GM12878 (cell line): ENCODE data around the gene PGLYRP2. TPM values are rescaled to one million over a fixed set of nuclear protein-coding genes. Genes with fewer than 3 reads are reported as not detected.

Experiments used
- ATAC-seq: fragments of 200-7000 bp; cut with Tn5 transposase; 3 replicates; pipeline ENCODE4 v1.9.1; 2020; ENCODE audit warnings: mild to moderate bottlenecking, moderate library complexity
- BruUV-seq: library from RNA; stranded (reverse); fragments of 400-500 nt; replicated peaks from 2 replicates; lab custom pipeline; 2021; lab: Mats Ljungman, UMichigan
- CTCF ChIA-PET: fragments of 300-600 bp; sonication (Branson Sonifier 250); formaldehyde crosslinking; extraction: SDS; loops from one replicate; lab custom pipeline; 2021; ENCODE audit warnings: inconsistent platforms; lab: Yijun Ruan, JAX
- POLR2A ChIA-PET: fragments of 350-600 bp; formaldehyde crosslinking; extraction: SDS; loops from one replicate; lab custom pipeline; 2021; ENCODE audit warnings: inconsistent platforms; lab: Charles Lee
- RAD21 ChIA-PET: fragments of 300-600 bp; sonication (Branson Sonifier 250); formaldehyde crosslinking; loops from one replicate; lab custom pipeline; 2023; ENCODE audit warnings: antibody characterized with exemption; ENCODE audit not compliant: unreplicated experiment; lab: Charles Lee
- SMC1A ChIA-PET: fragments of 300-600 bp; sonication (Branson Sonifier 250); formaldehyde crosslinking; loops from one replicate; lab custom pipeline; 2023; ENCODE audit not compliant: unreplicated experiment, uncharacterized antibody; lab: Charles Lee
- DNase-seq: peaks from one replicate; pipeline ENCODE4 v3.0.0-alpha.2; 2011; ENCODE audit warnings: low read depth, low spot score
- FAIRE-seq: peaks from 3 replicates; lab custom pipeline; 2011; peaks lifted over from hg19 to GRCh38; lab: Jason Lieb, UNC
- H2AFZ ChIP-seq: 2 replicates; pipeline ENCODE4 v1.6.0; 2011; ENCODE audit warnings: low read depth, low read length, control low read depth; ENCODE audit not compliant: control insufficient read depth
- H3K27ac ChIP-seq: 2 replicates; pipeline ENCODE4 v1.5.1; 2011; ENCODE audit warnings: control low read depth; ENCODE audit not compliant: control insufficient read depth, insufficient read depth
- H3K27me3 ChIP-seq, 2 experiments: replicated peaks in 1 of 2; 2 replicates each; pipeline versions ENCODE4 v1.6.0 to v1.6.1; 2011; ENCODE audit warnings: low read length in 1 of 2; ENCODE audit not compliant: control insufficient read depth in 2 of 2, insufficient read depth in 2 of 2
- H3K36me3 ChIP-seq, 2 experiments: 2 replicates each; pipeline ENCODE4 v1.5.1; 2011; ENCODE audit warnings: low read length in 1 of 2; ENCODE audit not compliant: control insufficient read depth in 2 of 2, insufficient read depth in 2 of 2
- H3K4me1 ChIP-seq: 2 replicates; pipeline ENCODE4 v1.6.1; 2011; ENCODE audit warnings: mild to moderate bottlenecking, low read length, moderate library complexity, mixed read lengths; ENCODE audit not compliant: control insufficient read depth, insufficient read depth
- H3K4me2 ChIP-seq: 2 replicates; pipeline ENCODE4 v1.6.0; 2011; ENCODE audit warnings: control low read depth; ENCODE audit not compliant: control insufficient read depth, insufficient read depth
- H3K4me3 ChIP-seq: fragments of 200-600 bp; sonication (generic); 2 replicates; pipeline ENCODE4 v1.5.1; 2016
- H3K79me2 ChIP-seq: 2 replicates; pipeline ENCODE4 v1.6.0; 2011; ENCODE audit warnings: low read length; ENCODE audit not compliant: control insufficient read depth, insufficient read depth
- H3K9ac ChIP-seq: 2 replicates; pipeline ENCODE4 v1.8.0; 2011; ENCODE audit warnings: low read length, control low read depth, mixed read lengths; ENCODE audit not compliant: control insufficient read depth, insufficient read depth
- H3K9me3 ChIP-seq: replicated peaks from 3 replicates; pipeline ENCODE4 v1.5.1; 2011; ENCODE audit warnings: mild to moderate bottlenecking, low read length; ENCODE audit not compliant: control insufficient read depth, insufficient read depth
- H4K20me1 ChIP-seq: 2 replicates; pipeline ENCODE4 v1.6.0; 2011; ENCODE audit not compliant: control insufficient read depth, insufficient read depth
- ATF3 ChIP-seq: IDR thresholded peaks from 2 replicates; pipeline ENCODE4 v1.6.1; 2011; ENCODE audit warnings: low read depth, mild to moderate bottlenecking, low read length, moderate library complexity, borderline replicate concordance; ENCODE audit errors: extremely low read depth
- ATF7 ChIP-seq: fragments of 450-650 bp; IDR thresholded peaks from 2 replicates; pipeline ENCODE4 v1.6.1; 2016; ENCODE audit warnings: low read depth, mild to moderate bottlenecking
- BHLHE40 ChIP-seq, 2 experiments: fragments of 450-650 bp in 1 of 2; IDR thresholded peaks; 2 replicates each; pipeline ENCODE4 v1.6.1; 2011 to 2017; ENCODE audit warnings: low read depth in 2 of 2, borderline replicate concordance in 1 of 2, improper control_type of control experiment in 1 of 2, low read length in 1 of 2, mild to moderate bottlenecking in 1 of 2
- ELK1 ChIP-seq: IDR thresholded peaks from 2 replicates; pipeline ENCODE4 v1.6.1; 2012; ENCODE audit warnings: low read depth, low read length, improper control_type of control experiment
- LARP7 ChIP-seq: fragments of 450-650 bp; IDR thresholded peaks from 2 replicates; pipeline ENCODE4 v1.6.1; 2017; ENCODE audit warnings: mild to moderate bottlenecking
- MXI1 ChIP-seq: fragments of 150-350 bp; IDR thresholded peaks from 2 replicates; pipeline ENCODE4 v1.6.1; 2011; ENCODE audit warnings: low read depth, mild to moderate bottlenecking, inconsistent platforms, low read length, improper control_type of control experiment
- NFYB ChIP-seq: IDR thresholded peaks from 2 replicates; pipeline ENCODE4 v1.6.1; 2011; ENCODE audit warnings: low read depth, mild to moderate bottlenecking, low read length, improper control_type of control experiment, moderate library complexity; ENCODE audit not compliant: insufficient read depth
- POLR2A ChIP-seq: IDR thresholded peaks from 2 replicates; pipeline ENCODE4 v1.6.1; 2011; ENCODE audit warnings: low read depth, mild to moderate bottlenecking, low read length
- RAD51 ChIP-seq: fragments of 450-650 bp; IDR thresholded peaks from 2 replicates; pipeline ENCODE4 v1.6.1; 2016; ENCODE audit warnings: moderate library complexity, mild to moderate bottlenecking, inconsistent platforms
- RUNX3 ChIP-seq: IDR thresholded peaks from 2 replicates; pipeline ENCODE4 v1.6.1; 2012; ENCODE audit warnings: low read length, inconsistent platforms
- SUZ12 ChIP-seq: fragments of 200-600 bp; sonication (generic); IDR thresholded peaks from one replicate; pipeline ENCODE4 v1.6.1; 2018; ENCODE audit warnings: antibody characterized with exemption, mild to moderate bottlenecking; ENCODE audit not compliant: unreplicated experiment
- TBL1XR1 ChIP-seq: IDR thresholded peaks from 2 replicates; pipeline ENCODE4 v1.6.1; 2012; ENCODE audit warnings: low read depth, low read length, improper control_type of control experiment
- ZBED1 ChIP-seq: IDR thresholded peaks from 2 replicates; pipeline ENCODE4 v1.6.1; 2016; ENCODE audit warnings: borderline replicate concordance
- ZNF687 ChIP-seq: fragments of 450-650 bp; IDR thresholded peaks from 2 replicates; pipeline ENCODE4 v1.6.1; 2017; ENCODE audit warnings: mild to moderate bottlenecking, moderate library complexity
- WGBS: methylation state at CpG from one replicate; pipeline ENCODE4 v1.1.6; 2016; ENCODE audit warnings: low lambda C conversion rate; ENCODE audit not compliant: insufficient replicate concordance, insufficient coverage; ENCODE audit errors: missing lambda C conversion rate; 5-methylcytosine and 5-hydroxymethylcytosine counted together
- in situ Hi-C: fragments of 300-500 bp; cut with MboI; formaldehyde crosslinking; loops from 9 replicates; pipeline ENCODE4 v1.14.3; 2018; ENCODE audit warnings: mixed read lengths
- intact Hi-C: fragments of 100-400 bp; cut with micrococcal nuclease; formaldehyde crosslinking; loops from one replicate; pipeline ENCODE4 v1.14.2; 2022; ENCODE audit not compliant: unreplicated experiment
- polyA plus RNA-seq, 11 experiments: library from polyadenylated mRNA; depleted of rRNA in 4 of 11; unstranded in 6 of 11; stranded (reverse) in 5 of 11; fragments of >200 nt; fragmentation: Nextera tagmentation in 4 of 11; fragmentation: Illumina TruSeq in 1 of 11; extraction: Ambion mirVana in 4 of 11; extraction: Trizol in 1 of 11; gene quantifications; 1 replicate in 1 of 11; 2 replicates in 10 of 11; pipeline versions ENCODE4 v1.2.1 to v1.2.3, GENCODE V29; 2011 to 2016; ENCODE audit warnings: inconsistent platforms in 2 of 11, missing spikeins in 2 of 11, low read depth in 1 of 11
- total RNA-seq, 4 experiments: library from RNA; depleted of rRNA in 3 of 4; stranded (reverse); fragments of >200 nt in 3 of 4; fragmentation: Illumina TruSeq in 1 of 4; extraction: Trizol in 1 of 4; gene quantifications; 2 replicates each; pipeline versions ENCODE4 v1.2.1 to v1.2.3, GENCODE V29; 2013 to 2021

The PGLYRP2 gene
- total and polyA plus RNA-seq, 10 of the 15 experiments (the other 5 are each of a cell fraction or from before 2014, with no cell fraction given), result 0.15 to 0.48 (median 0.26) TPM; not detected in 5

GRCh38 chr19:15464394-15465385 lies 14.6 kb downstream of the PGLYRP2 start, which contains the start of gene RASAL3:
RASAL3 (minus strand) TSS chr19:15464544; CDS start chr19:15464358, 186 bp downstream.
- DNase-seq (peak; percentile 51), ATAC-seq (peak; percentile 82), FAIRE-seq (no peak)
- Histone ChIP-seq H3K4me1 (peaks cover 22% of the 10 kb centered on the region), H3K4me3 (peak within 1 kb of the TSS; percentile 93), H3K36me3 (peaks cover 7 to 12% of the 10 kb centered on the region in 2 experiments), H2AFZ (peak within 1 kb of the TSS; percentile 79), H3K9me3 (no peaks in the 10 kb centered on the region), H3K27me3 (no peaks in the 10 kb centered on the region), H4K20me1 (no peaks in the 10 kb centered on the region; the same call in 1 of the 2 replicates), H3K9ac (peak within 1 kb of the TSS; percentile 69), H3K27ac (peak within 1 kb of the TSS; percentile 80), H3K79me2 (peaks cover 20% of the 10 kb centered on the region), H3K4me2 (peak within 1 kb of the TSS; percentile 92)
- CTCF ChIA-PET, result interaction anchor here (0.6 to 1.5 kb wide), 3 partner anchors 52 to 1047 kb away, joined by 3 to 6 read pairs (median 4); no protein-coding TSS in a partner anchor
- RAD21 ChIA-PET, result interaction anchor here (0.6 to 2.3 kb wide), 3 partner anchors 32 to 288 kb away, joined by 3 to 10 read pairs (median 5); partner anchors contain the start of gene AKAP8L
- POLR2A ChIA-PET, result interaction anchor here (0.6 to 1.8 kb wide), 5 partner anchors 15 to 90 kb away, joined by 3 to 10 read pairs (median 3); partner anchors contain the start of genes AKAP8L and WIZ
- SMC1A ChIA-PET, result interaction anchor here (1.3 to 6.0 kb wide), 2 partner anchors 15 to 46 kb away, joined by 4 to 26 read pairs; partner anchors contain the start of genes AKAP8L and PGLYRP2
- in situ Hi-C loops (no loop called here), intact Hi-C loops (loop anchor here (5.0 to 10.0 kb wide), 3 partner anchors 50 to 93 kb away; partner anchors contain the start of genes AKAP8 and AKAP8L)
- WGBS, result 20% methylated on average over 17 of the region's 17 CpGs
- BruUV-seq, result TSS peak; percentile 94
- TF ChIP-seq ELK1 (peak; percentile 58; the same call in 1 of the 2 replicates), SUZ12 (no peak), MXI1 (peak; percentile 53; the same call in 1 of the 2 replicates), RUNX3 (0 out of 2 replicates have a peak, but pooled peaks have one; percentile 6), POLR2A (peak; percentile 53; the same call in 1 of the 2 replicates), ATF7 (no peak), BHLHE40 (IDR thresholded peaks at IDR 0.05; ENCODE audit: borderline replicate concordance in 1 of 2, low read depth in 2 of 2, low read length in 1 of 2) (peak; percentile 64 to 70; a peak in 2 of 4 replicates), TBL1XR1 (no peak), LARP7 (no peak), RAD51 (peak; percentile 85), NFYB (no peak), ZNF687 (no peak), ZBED1 (no peak), ATF3 (peak; percentile 23; the same call in 1 of the 2 replicates)
